Right lung (tissue), 5 donors: ENCODE data around the gene MICAL2. TPM values are rescaled to one million over a fixed set of nuclear protein-coding genes. Genes with fewer than 3 reads are reported as not detected.

Source experiments
- DNase-seq, 2 donors: peaks; one replicate each; pipeline ENCODE4 v3.0.0-alpha.2; 2013
- polyA plus RNA-seq, 5 donors: library from polyadenylated mRNA; unstranded; fragments of 120-200 nt; gene quantifications; one replicate each; pipeline versions ENCODE4 v1.2.1 to v1.2.3, GENCODE V29; 2013; ENCODE audit warnings: inconsistent platforms in 1 of 5, low replicate concordance in 1 of 5; ENCODE audit not compliant: insufficient read length in 5 of 5, insufficient read depth in 1 of 5

The MICAL2 gene
- polyA plus RNA-seq, 5 donors, result 46.5 to 120 (median 63.1) TPM

- no peak for DNase-seq
Observed at GRCh38 chr11:12076840-12077534, 33.4 kb upstream of the MICAL2 start.

GRCh38 chr11:12077535-12078280, 32.7 kb upstream of the MICAL2 start:
- no peak for DNase-seq

- no peak for DNase-seq
Observed at GRCh38 chr11:12079726-12080556, 30.4 kb upstream of the MICAL2 start.

- no peak for DNase-seq
Observed at GRCh38 chr11:12083380-12083779, 27.0 kb upstream of the MICAL2 start.

GRCh38 chr11:12084256-12084655, 26.1 kb upstream of the MICAL2 start:
- no peak for DNase-seq

- no peak for DNase-seq
Observed at GRCh38 chr11:12085371-12086251, 24.8 kb upstream of the MICAL2 start.

- DNase-seq, result no peak
Observed at GRCh38 chr11:12086271-12087074, 23.9 kb upstream of the MICAL2 start.

GRCh38 chr11:12087075-12088004, 23.1 kb upstream of the MICAL2 start:
- DNase-seq, result no peak

- DNase-seq, result no peak
Observed at GRCh38 chr11:12088047-12088481, 22.3 kb upstream of the MICAL2 start.

- DNase-seq, result no peak
Observed at GRCh38 chr11:12088531-12088930, 21.9 kb upstream of the MICAL2 start.

GRCh38 chr11:12089041-12089440, 21.3 kb upstream of the MICAL2 start:
- DNase-seq, result no peak

- no peak for DNase-seq
Observed at GRCh38 chr11:12089473-12089872, 20.9 kb upstream of the MICAL2 start.

GRCh38 chr11:12090061-12090591, 20.3 kb upstream of the MICAL2 start:
- DNase-seq, result no peak

GRCh38 chr11:12090761-12091258, 19.6 kb upstream of the MICAL2 start:
- no peak for DNase-seq

GRCh38 chr11:12091956-12092558, 18.3 kb upstream of the MICAL2 start:
- no peak for DNase-seq

- no peak for DNase-seq
Observed at GRCh38 chr11:12092714-12093113, 17.7 kb upstream of the MICAL2 start.

- DNase-seq, result no peak
Observed at GRCh38 chr11:12094872-12095800, 15.3 kb upstream of the MICAL2 start.
